Measurements from ENCODE around the gene GSTA1.
"Not testable (repeated sequence)": the region's sequence is repeated elsewhere in the genome, so short reads cannot be mapped to it uniquely, and the experiment has no call there.

The GSTA1 gene

GRCh38 chr6:52753137-52753536 is 50.5 kb downstream of the GSTA1 start:
- DNase-seq, result not testable (repeated sequence)

DNA sequence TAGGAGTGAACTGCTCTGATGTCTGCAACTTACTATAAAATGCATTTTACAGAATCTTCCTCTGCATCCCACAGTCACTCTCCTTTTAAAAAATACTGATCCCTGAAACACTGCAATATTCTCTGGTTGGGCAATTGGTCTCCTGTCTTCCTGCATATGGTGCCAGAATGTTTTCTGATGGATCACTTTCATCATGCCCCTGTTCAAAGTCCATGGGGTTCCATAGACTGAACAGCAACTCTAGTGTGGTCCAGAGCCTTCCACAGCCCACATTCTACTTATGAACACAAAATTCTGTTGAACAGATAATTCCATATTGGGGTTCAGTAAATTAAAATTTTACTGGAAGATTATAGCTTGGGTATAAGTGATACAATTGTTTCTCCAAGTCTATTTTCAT is 51.3 kb downstream of the GSTA1 start:
- DNase-seq, result no peak

DNA sequence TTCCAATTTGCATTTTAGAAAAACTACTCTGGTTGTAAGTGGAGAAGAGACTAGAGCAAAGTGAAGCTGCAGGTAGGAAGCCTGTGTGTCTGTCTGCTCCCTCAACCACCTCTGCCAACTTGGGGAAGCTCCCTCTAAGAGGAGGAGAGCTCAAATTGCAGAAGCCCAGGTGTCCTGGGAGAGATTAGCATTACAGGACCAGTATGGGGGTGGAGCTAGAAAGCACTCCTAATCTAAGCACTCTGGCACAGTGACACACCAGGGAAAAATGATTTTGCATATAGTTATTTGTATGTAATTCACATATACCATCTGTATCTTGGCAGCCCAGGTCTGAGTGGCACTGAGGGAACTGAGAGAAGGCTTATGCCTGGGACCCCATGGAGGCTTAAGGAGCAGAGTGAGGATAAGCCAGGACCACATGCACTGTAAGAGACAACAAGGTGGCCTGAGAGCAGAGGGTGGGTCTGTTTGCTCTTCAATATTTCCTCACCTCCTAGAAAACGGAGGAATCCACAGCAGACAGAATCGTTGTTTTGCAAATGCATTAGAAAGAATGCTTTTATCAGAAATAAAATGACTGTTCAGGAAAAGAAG is 54.0 kb downstream of the GSTA1 start:
- DNase-seq, result no peak

DNA sequence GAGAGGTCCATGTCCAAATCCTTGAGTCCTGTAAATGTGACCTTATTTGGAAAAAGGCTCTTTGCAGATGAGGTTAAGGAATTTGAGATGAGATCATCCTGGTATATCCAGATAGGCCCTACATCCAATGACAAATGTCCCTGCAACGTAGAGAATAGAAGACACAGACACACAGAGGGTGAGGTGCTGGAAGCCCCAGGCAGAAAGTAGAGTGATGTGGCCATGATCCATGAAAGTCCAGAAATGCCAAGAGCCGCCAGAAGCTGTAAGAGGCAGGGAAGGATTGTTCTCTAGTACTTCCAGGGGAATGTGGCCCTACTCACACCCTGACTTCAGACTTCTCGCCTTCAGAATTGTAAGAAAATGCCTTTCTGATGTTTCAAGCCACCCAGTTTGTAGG is 56.3 kb downstream of the GSTA1 start:
- not testable (repeated sequence) for DNase-seq

DNA sequence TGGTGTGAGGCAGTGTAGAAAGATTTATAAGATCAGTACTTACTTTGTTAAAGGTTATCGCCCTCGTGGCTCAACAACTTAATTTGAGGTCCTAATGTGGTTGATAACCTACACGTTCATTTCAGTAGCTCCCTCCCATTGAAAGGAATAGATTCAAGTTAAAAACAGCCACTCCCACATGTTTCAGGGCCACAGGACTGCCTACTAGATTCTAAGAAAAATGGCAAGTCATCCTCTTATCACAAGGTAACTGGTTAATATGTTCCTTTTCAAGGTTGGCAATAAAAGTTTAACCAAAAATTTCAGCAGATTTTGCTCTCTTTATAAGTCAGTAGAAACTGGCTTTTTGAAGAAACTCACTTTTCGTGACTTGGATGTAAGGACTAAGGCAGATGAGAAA is 57.4 kb downstream of the GSTA1 start:
- no peak for DNase-seq

- DNase-seq, result no peak
Observed at GRCh38 chr6:52745764-52746201, 57.8 kb downstream of the GSTA1 start.

- DNase-seq, result no peak
Observed at GRCh38 chr6:52741872-52742271, 61.7 kb downstream of the GSTA1 start.
